T-helper 1 cell treated with Interleukin-12 subunit alpha and Interleukin-12 subunit beta and Interleukin-4 antibody, amounts not matched to agents 30 μg/mL and 1 μg/mL, for 36 hours (primary cell): ENCODE results near the gene TTLL10.
A peak's percentile ranks its signal among the peaks of the same experiment; 100 is the strongest.

Experiments used
- H3K27ac Mint-ChIP-seq: one replicate; pipeline ENCODE4 v1.8.0; 2021; ENCODE audit warnings: mild to moderate bottlenecking, mixed read lengths
- H3K27me3 Mint-ChIP-seq: one replicate; pipeline ENCODE4 v1.8.0; 2021; ENCODE audit warnings: low read depth, mixed read lengths
- H3K36me3 Mint-ChIP-seq: one replicate; pipeline ENCODE4 v1.8.0; 2021; ENCODE audit warnings: low read depth, mixed read lengths
- H3K4me1 Mint-ChIP-seq: one replicate; pipeline ENCODE4 v1.8.0; 2021; ENCODE audit warnings: low read depth, mixed read lengths
- H3K4me3 Mint-ChIP-seq: one replicate; pipeline ENCODE4 v1.8.0; 2021; ENCODE audit warnings: mild to moderate bottlenecking, moderate library complexity, mixed read lengths
- H3K9me3 Mint-ChIP-seq: one replicate; pipeline ENCODE4 v1.8.0; 2021; ENCODE audit warnings: mixed read lengths

TTLL10 gene

GRCh38 chr1:1204998-1205768 is 31.5 kb downstream of the TTLL10 start:
- Mint-ChIP-seq H3K36me3 (peaks cover 10% of the 10 kb centered on the region), H3K9me3 (no peaks in the 10 kb centered on the region), H3K27ac (peak overlapping the region; percentile 57), H3K4me1 (peaks cover 20% of the 10 kb centered on the region), H3K27me3 (no peaks in the 10 kb centered on the region), H3K4me3 (peak overlapping the region; percentile 74)

GRCh38 chr1:1205769-1206375 is 32.2 kb downstream of the TTLL10 start:
- Mint-ChIP-seq H3K9me3 (no peaks in the 10 kb centered on the region), H3K4me3 (peak overlapping the region; percentile 74), H3K36me3 (peaks cover 11% of the 10 kb centered on the region), H3K27me3 (no peaks in the 10 kb centered on the region), H3K4me1 (peaks cover 17% of the 10 kb centered on the region), H3K27ac (peak overlapping the region; percentile 80)

GRCh38 chr1:1206376-1206965 is 32.8 kb downstream of the TTLL10 start, which contains the start of gene TNFRSF18:
TNFRSF18 (minus strand) TSS chr1:1206592; CDS start chr1:1206571, 21 bp downstream.
- no peaks in the 10 kb centered on the region for H3K9me3 Mint-ChIP-seq
- H3K4me1 Mint-ChIP-seq: peaks cover 18% of the 10 kb centered on the region
- H3K36me3 Mint-ChIP-seq: peaks cover 15% of the 10 kb centered on the region
- peak within 1 kb of the TSS; percentile 99 for H3K27ac Mint-ChIP-seq
- H3K4me3 Mint-ChIP-seq: peak within 1 kb of the TSS; percentile 74
- no peaks in the 10 kb centered on the region for H3K27me3 Mint-ChIP-seq

GRCh38 chr1:1206966-1207531 is 33.4 kb downstream of the TTLL10 start:
- Mint-ChIP-seq H3K36me3 (peaks cover 16% of the 10 kb centered on the region), H3K27me3 (no peaks in the 10 kb centered on the region), H3K4me1 (peaks cover 18% of the 10 kb centered on the region), H3K4me3 (peak overlapping the region; percentile 74), H3K9me3 (no peaks in the 10 kb centered on the region), H3K27ac (peak overlapping the region; percentile 80)

GRCh38 chr1:1207571-1207892 is 33.9 kb downstream of the TTLL10 start:
- peak overlapping the region; percentile 99 for H3K27ac Mint-ChIP-seq
- peaks cover 18% of the 10 kb centered on the region for H3K4me1 Mint-ChIP-seq
- peaks cover 19% of the 10 kb centered on the region for H3K36me3 Mint-ChIP-seq
- H3K9me3 Mint-ChIP-seq: no peaks in the 10 kb centered on the region
- H3K4me3 Mint-ChIP-seq: peak overlapping the region; percentile 79
- no peaks in the 10 kb centered on the region for H3K27me3 Mint-ChIP-seq

GRCh38 chr1:1208713-1209433 is 35.2 kb downstream of the TTLL10 start:
- peaks cover 19% of the 10 kb centered on the region for H3K36me3 Mint-ChIP-seq
- H3K27ac Mint-ChIP-seq: peak overlapping the region; percentile 99
- H3K9me3 Mint-ChIP-seq: no peaks in the 10 kb centered on the region
- H3K4me3 Mint-ChIP-seq: peak overlapping the region; percentile 85
- H3K4me1 Mint-ChIP-seq: peaks cover 18% of the 10 kb centered on the region
- no peaks in the 10 kb centered on the region for H3K27me3 Mint-ChIP-seq

- Mint-ChIP-seq H3K36me3 (peaks cover 23% of the 10 kb centered on the region), H3K9me3 (no peaks in the 10 kb centered on the region), H3K4me3 (peak overlapping the region; percentile 59), H3K27me3 (no peaks in the 10 kb centered on the region), H3K4me1 (peaks cover 29% of the 10 kb centered on the region), H3K27ac (no peak overlapping the region)
Measured at GRCh38 chr1:1210726-1211540, 37.3 kb downstream of the TTLL10 start.

- Mint-ChIP-seq H3K27ac (peak overlapping the region; percentile 76), H3K4me3 (peak overlapping the region; percentile 71), H3K36me3 (peaks cover 27% of the 10 kb centered on the region)
Measured at GRCh38 chr1:1211541-1212441, 38.1 kb downstream of the TTLL10 start.

GRCh38 chr1:1212780-1213344 is 39.2 kb downstream of the TTLL10 start:
- no peaks in the 10 kb centered on the region for H3K9me3 Mint-ChIP-seq
- H3K4me3 Mint-ChIP-seq: peak overlapping the region; percentile 76
- peaks cover 32% of the 10 kb centered on the region for H3K4me1 Mint-ChIP-seq
- H3K36me3 Mint-ChIP-seq: peaks cover 28% of the 10 kb centered on the region
- no peaks in the 10 kb centered on the region for H3K27me3 Mint-ChIP-seq
- peak overlapping the region; percentile 41 for H3K27ac Mint-ChIP-seq

More at GRCh38 chr1:1211541-1212441, 38.1 kb downstream of the TTLL10 start:
- H3K4me1 Mint-ChIP-seq: peaks cover 32% of the 10 kb centered on the region
- H3K27me3 Mint-ChIP-seq: no peaks in the 10 kb centered on the region
- no peaks in the 10 kb centered on the region for H3K9me3 Mint-ChIP-seq

GRCh38 chr1:1213345-1214265 is 39.9 kb downstream of the TTLL10 start, which contains the start of gene TNFRSF4:
TNFRSF4 (minus strand) TSS chr1:1214153; CDS start chr1:1214127, 26 bp downstream.
- peak within 1 kb of the TSS; percentile 83 for H3K27ac Mint-ChIP-seq
- H3K4me3 Mint-ChIP-seq: peak within 1 kb of the TSS; percentile 77
- H3K36me3 Mint-ChIP-seq: peaks cover 34% of the 10 kb centered on the region
- H3K27me3 Mint-ChIP-seq: no peaks in the 10 kb centered on the region
- H3K9me3 Mint-ChIP-seq: no peaks in the 10 kb centered on the region
- peaks cover 25% of the 10 kb centered on the region for H3K4me1 Mint-ChIP-seq

- no peaks in the 10 kb centered on the region for H3K27me3 Mint-ChIP-seq
- peak overlapping the region; percentile 83 for H3K27ac Mint-ChIP-seq
- H3K9me3 Mint-ChIP-seq: no peaks in the 10 kb centered on the region
- peaks cover 29% of the 10 kb centered on the region for H3K36me3 Mint-ChIP-seq
- H3K4me1 Mint-ChIP-seq: peaks cover 23% of the 10 kb centered on the region
- peak overlapping the region; percentile 77 for H3K4me3 Mint-ChIP-seq
Measured at GRCh38 chr1:1215080-1215676, 41.5 kb downstream of the TTLL10 start.
